K562 (cell line): Measurements from ENCODE around the gene SOX18. TPM values are rescaled to one million over a fixed set of nuclear protein-coding genes. Genes with fewer than 3 reads are reported as not detected.

Experiments used
- DDX20 ChIP-seq: fragments of 450-650 bp; IDR thresholded peaks from 2 replicates; pipeline ENCODE4 v1.6.1; 2016; ENCODE audit warnings: missing genetic modification characterization, low read depth, mild to moderate bottlenecking, missing compliant biosample characterization, moderate library complexity
- DLX4 ChIP-seq: fragments of 250-450 bp; sonication (Bioruptor Pico); IDR thresholded peaks from 2 replicates; pipeline ENCODE4 v1.6.1; 2021; ENCODE audit warnings: mild to moderate bottlenecking
- E2F4 ChIP-seq: sonication (generic); formaldehyde crosslinking; IDR thresholded peaks from 2 replicates; pipeline ENCODE4 v1.8.0; 2022; ENCODE audit warnings: mild to moderate bottlenecking, low read depth, missing genetic modification reagents
- KDM1A ChIP-seq, 2 experiments: fragments of 450-650 bp; IDR thresholded peaks; 2 replicates each; pipeline ENCODE4 v1.6.1; 2016; ENCODE audit warnings: mild to moderate bottlenecking in 2 of 2
- KLF10 ChIP-seq: fragments of 250-450 bp; sonication (Bioruptor Pico); IDR thresholded peaks from 2 replicates; pipeline ENCODE4 v1.6.1; 2021; ENCODE audit warnings: matching md5 sums
- KLF6 ChIP-seq: fragments of 250-450 bp; sonication (Bioruptor Pico); IDR thresholded peaks from 2 replicates; pipeline ENCODE4 v1.4.0; 2020; ENCODE audit warnings: mild to moderate bottlenecking, moderate library complexity, borderline replicate concordance
- MCM5 ChIP-seq: fragments of 450-650 bp; IDR thresholded peaks from 2 replicates; pipeline ENCODE4 v1.6.1; 2016; ENCODE audit warnings: low read depth
- NBN ChIP-seq: fragments of 450-650 bp; IDR thresholded peaks from 2 replicates; pipeline ENCODE4 v1.6.1; 2016; ENCODE audit warnings: low read depth, mild to moderate bottlenecking
- NR2C2 ChIP-seq, 2 experiments: fragments of 200-800 bp in 1 of 2; sonication (Bioruptor generic) in 1 of 2; sonication (generic) in 1 of 2; formaldehyde crosslinking in 1 of 2; IDR thresholded peaks; 2 replicates each; pipeline versions ENCODE4 v1.6.1 to v1.8.0; 2016 to 2022; ENCODE audit warnings: mild to moderate bottlenecking in 1 of 2, missing compliant biosample characterization in 1 of 2, missing genetic modification characterization in 1 of 2, missing genetic modification reagents in 1 of 2
- RAD21 ChIP-seq, 2 experiments: fragments of 250-450 bp in 1 of 2; fragments of 450-650 bp in 1 of 2; sonication (Bioruptor Pico) in 1 of 2; formaldehyde crosslinking in 1 of 2; IDR thresholded peaks in 1 of 2; conservative IDR thresholded peaks in 1 of 2; 2 replicates each; pipeline versions ENCODE4 v1.4.0 to v1.8.0; 2020 to 2022; ENCODE audit warnings: mild to moderate bottlenecking in 2 of 2, moderate library complexity in 1 of 2
- RBM15 ChIP-seq: fragments of 200-400 bp; formaldehyde crosslinking; IDR thresholded peaks from 2 replicates; pipeline ENCODE4 v1.6.1; 2018; ENCODE audit warnings: mild to moderate bottlenecking, low read length, moderate library complexity; ENCODE audit not compliant: insufficient read depth
- RBM34 ChIP-seq: fragments of 200-400 bp; formaldehyde crosslinking; IDR thresholded peaks from 2 replicates; pipeline ENCODE4 v1.6.1; 2018; ENCODE audit warnings: low read length, borderline replicate concordance; ENCODE audit not compliant: insufficient read depth
- SMAD4 ChIP-seq: fragments of 250-450 bp; sonication (Bioruptor Pico); conservative IDR thresholded peaks from 2 replicates; pipeline ENCODE4 v1.8.0; 2021; ENCODE audit warnings: inconsistent platforms, mild to moderate bottlenecking, moderate library complexity
- TCF15 ChIP-seq: fragments of 250-450 bp; sonication (Bioruptor Pico); IDR thresholded peaks from 2 replicates; pipeline ENCODE4 v1.8.0; 2022; ENCODE audit warnings: moderate library complexity, mild to moderate bottlenecking, inconsistent platforms
- TGIF2 ChIP-seq: sonication (generic); formaldehyde crosslinking; IDR thresholded peaks from 2 replicates; pipeline ENCODE4 v1.8.1; 2022; ENCODE audit warnings: mild to moderate bottlenecking, missing genetic modification reagents, moderate library complexity
- ZBED1 ChIP-seq: IDR thresholded peaks from 2 replicates; pipeline ENCODE4 v1.6.1; 2014
- ZBTB49 ChIP-seq: sonication (generic); formaldehyde crosslinking; IDR thresholded peaks from 2 replicates; pipeline ENCODE4 v1.8.0; 2022; ENCODE audit warnings: missing genetic modification reagents, mild to moderate bottlenecking, borderline replicate concordance
- ZNF12 ChIP-seq: sonication (generic); formaldehyde crosslinking; IDR thresholded peaks from 2 replicates; pipeline ENCODE4 v1.4.0; 2020; ENCODE audit warnings: mild to moderate bottlenecking, missing genetic modification reagents
- ZNF277 ChIP-seq: fragments of 250-450 bp; sonication (Bioruptor Pico); IDR thresholded peaks from 2 replicates; pipeline ENCODE4 v1.8.0; 2022; ENCODE audit warnings: inconsistent platforms, mild to moderate bottlenecking, moderate library complexity, borderline replicate concordance
- ZNF707 ChIP-seq: fragments of 250-450 bp; sonication (Bioruptor Pico); conservative IDR thresholded peaks from 2 replicates; pipeline ENCODE4 v1.8.0; 2022; ENCODE audit warnings: inconsistent platforms, mild to moderate bottlenecking, moderate library complexity
- polyA plus RNA-seq, 8 experiments: library from polyadenylated mRNA; depleted of rRNA in 4 of 8; stranded (reverse) in 5 of 8; unstranded in 3 of 8; fragments of >200 nt; fragmentation: Nextera tagmentation in 2 of 8; fragmentation: Illumina TruSeq in 1 of 8; extraction: Ambion mirVana in 2 of 8; extraction: Trizol in 1 of 8; gene quantifications; 2 replicates each; pipeline versions ENCODE4 v1.2.1 to v1.2.3, GENCODE V29; 2011 to 2014; ENCODE audit warnings: inconsistent platforms in 1 of 8, missing spikeins in 1 of 8
- total RNA-seq, 7 experiments: library from RNA; depleted of rRNA in 6 of 7; stranded (reverse); fragments of >200 nt in 6 of 7; fragmentation: Illumina TruSeq in 2 of 7; extraction: Trizol in 2 of 7; gene quantifications; 2 replicates each; pipeline versions ENCODE4 v1.2.1 to v1.2.3, GENCODE V29; 2011 to 2021; ENCODE audit warnings: low replicate concordance in 1 of 7

Gene SOX18
- total and polyA plus RNA-seq, 9 of the 15 experiments (the other 6 are each of a cell fraction or from before 2014, with no cell fraction given), result 0.15 to 19.8 (median 0.33) TPM

- TF ChIP-seq TCF15 (CRISPR knock-in tag) (no peak), E2F4 (CRISPR knock-in tag) (peak; percentile 20; the same call in 1 of the 2 replicates), DDX20 (tag) (no peak), KLF10 (CRISPR knock-in tag) (no peak), TGIF2 (CRISPR knock-in tag) (no peak), NR2C2 (CRISPR knock-in tag; IDR thresholded peaks at IDR 0.05) (peak; percentile 88), NR2C2 (tag; IDR thresholded peaks at IDR 0.05) (peak; percentile 98), NBN (no peak), ZBED1 (no peak), ZNF707 (CRISPR knock-in tag) (no peak), RBM15 (no peak), KDM1A (IDR thresholded peaks at IDR 0.05) (no peak), MCM5 (no peak), RAD21 (CRISPR knock-in tag; conservative IDR thresholded peaks at IDR 0.05 in 1 of 2, IDR thresholded peaks at IDR 0.05 in 1 of 2) (no peak), ZNF12 (CRISPR knock-in tag) (no peak), DLX4 (CRISPR knock-in tag) (no peak), RBM34 (no peak), ZNF277 (CRISPR knock-in tag) (no peak), KLF6 (peak; percentile 77; the same call in 1 of the 2 replicates), SMAD4 (peak; percentile 80), ZBTB49 (CRISPR knock-in tag) (no peak)
Measured at GRCh38 chr20:64062596-64063388, 13.4 kb upstream of the SOX18 start, which contains the start of gene TCEA2 (continued).
